GM12872 (cell line): ENCODE measurements around the gene PRR5L.
A peak's percentile ranks its signal among the peaks of the same experiment; 100 is the strongest.

Source experiments
- CTCF ChIP-seq: IDR thresholded peaks from 3 replicates; pipeline ENCODE4 v1.5.1; 2011; ENCODE audit warnings: low read depth, mild to moderate bottlenecking, low read length, moderate library complexity; ENCODE audit not compliant: insufficient read depth

The PRR5L gene

GRCh38 chr11:36281850-36282249, 14.2 kb upstream of the PRR5L start:
- no peak for TF ChIP-seq CTCF

- no peak for TF ChIP-seq CTCF
Measured at GRCh38 chr11:36282926-36283325, 13.2 kb upstream of the PRR5L start.

- no peak for TF ChIP-seq CTCF
Measured at GRCh38 chr11:36288442-36289225, 7.5 kb upstream of the PRR5L start.

- TF ChIP-seq CTCF, result no peak
Measured at GRCh38 chr11:36289226-36289852, 6.7 kb upstream of the PRR5L start, which contains the start of gene COMMD9. COMMD9 (minus strand) TSS chr11:36289424; CDS start chr11:36289412, 12 bp downstream.

GRCh38 chr11:36292311-36292722, 3.8 kb upstream of the PRR5L start:
- peak; percentile 57 for TF ChIP-seq CTCF

- TF ChIP-seq CTCF, result no peak
Measured at GRCh38 chr11:36296884-36297543, 926 bp downstream of the PRR5L start.

GRCh38 chr11:36300650-36301049, 4.6 kb downstream of the PRR5L start:
- TF ChIP-seq CTCF, result no peak
